Measurements from ENCODE around the gene ARL16.

Gene ARL16

GRCh38 chr17:81712468-81713003, 28.9 kb upstream of the ARL16 start:
- no peak for DNase-seq

GRCh38 chr17:81711814-81712467, 28.3 kb upstream of the ARL16 start, which contains the start of gene SLC25A10:
Gene SLC25A10, plus strand, starts transcription at chr17:81712284. Its CDS starts 143 bp downstream, at chr17:81712427.
- peak; percentile 87 to 92 for DNase-seq

GRCh38 chr17:81710514-81711308, 27.1 kb upstream of the ARL16 start:
- DNase-seq: peak; percentile 47 to 50

GRCh38 chr17:81708739-81709185, 25.2 kb upstream of the ARL16 start:
- DNase-seq: no peak

- DNase-seq: no peak
Observed at GRCh38 chr17:81707725-81708646, 24.4 kb upstream of the ARL16 start.

GRCh38 chr17:81706757-81707624, 23.4 kb upstream of the ARL16 start:
- DNase-seq: no peak

- DNase-seq: no peak
Observed at GRCh38 chr17:81706232-81706611, 22.6 kb upstream of the ARL16 start.

GRCh38 chr17:81705518-81706231, 22.1 kb upstream of the ARL16 start:
- no peak for DNase-seq

GRCh38 chr17:81703747-81704654, 20.4 kb upstream of the ARL16 start:
- no peak for DNase-seq

GRCh38 chr17:81702934-81703746, 19.5 kb upstream of the ARL16 start, which contains the start of gene MRPL12:
Gene MRPL12, plus strand, starts transcription at chr17:81703367. Its CDS starts 135 bp downstream, at chr17:81703502.
- peak; percentile 92 to 93 for DNase-seq

- peak; percentile 50 to 57 for DNase-seq
Observed at GRCh38 chr17:81701288-81702071, 17.9 kb upstream of the ARL16 start.

GRCh38 chr17:81700353-81701287, 17.0 kb upstream of the ARL16 start:
- DNase-seq: no peak

GRCh38 chr17:81697261-81698044, 13.9 kb upstream of the ARL16 start:
- no peak for DNase-seq

- DNase-seq: no peak
Observed at GRCh38 chr17:81696218-81696941, 12.8 kb upstream of the ARL16 start.

- DNase-seq: no peak
Observed at GRCh38 chr17:81695801-81696200, 12.2 kb upstream of the ARL16 start.

Measured in activated T-cell treated with anti-CD3 and anti-CD28 coated beads, Interleukin-2, amount 50 U/mL, for 48 hours (primary cell).